ENCODE data around the gene BCO1. TPM values are rescaled to one million over a fixed set of nuclear protein-coding genes. Genes with fewer than 3 reads are reported as not detected.

The BCO1 gene
- total RNA-seq, 1 donor from 2014 or later: 0.58 TPM

GRCh38 chr16:81314603-81315270 lies 76.2 kb downstream of the BCO1 start, which contains the start of gene GAN:
Gene GAN, plus strand, starts transcription at chr16:81314962. Its CDS starts 152 bp downstream, at chr16:81315114.
- peak within 1 kb of the TSS; percentile 99 for H3K4me3 ChIP-seq (ENCODE audit: low read depth, low read length)
- no peak for TF ChIP-seq CTCF (conservative IDR thresholded peaks at IDR 0.05; ENCODE audit: low read depth, low read length)
- DNase-seq (ENCODE audit: low read depth): peak; percentile 52

DNA sequence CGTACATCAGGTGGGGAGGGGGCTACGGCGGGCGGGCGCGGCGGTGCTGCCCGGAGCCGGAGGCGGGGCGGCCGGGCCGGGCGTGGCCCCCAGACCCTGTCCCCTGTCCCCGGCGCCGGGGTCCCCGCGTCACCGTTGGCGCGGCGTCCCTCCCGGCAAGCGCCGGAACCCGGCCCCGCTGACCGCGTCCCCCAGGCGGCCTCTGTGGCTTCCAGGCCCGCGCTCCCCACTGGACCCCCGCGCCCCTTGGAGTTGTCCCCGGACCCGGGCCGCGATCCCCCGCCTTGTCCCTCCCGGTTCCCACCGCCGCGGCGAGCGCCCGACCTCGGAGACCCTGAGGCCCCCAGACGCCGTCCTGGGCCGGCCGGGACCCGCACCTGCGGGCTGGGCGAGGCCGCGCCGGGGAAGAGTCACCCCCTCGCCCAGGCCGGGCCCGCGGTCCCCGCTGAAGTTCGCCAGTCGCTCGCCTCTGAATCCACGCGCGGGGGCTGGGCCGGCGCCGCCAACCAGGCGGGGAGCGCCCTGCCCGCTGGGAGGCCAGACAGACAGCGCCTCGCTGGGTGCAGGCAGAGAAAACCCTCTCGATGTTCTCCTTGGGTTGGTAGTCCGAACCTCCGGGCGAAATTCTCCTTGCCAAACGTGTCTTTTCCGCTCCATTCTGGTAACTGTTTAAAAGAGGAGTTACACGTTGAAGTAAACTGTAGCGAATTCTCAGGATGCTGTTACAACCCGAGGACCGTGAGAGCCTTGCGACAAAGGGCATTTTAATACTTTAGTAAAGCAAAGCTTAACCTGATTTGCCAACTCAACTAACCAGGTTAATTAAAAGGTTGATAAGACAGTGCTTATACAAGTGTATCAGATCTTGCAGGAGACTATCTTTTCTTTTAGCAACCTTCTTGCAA lies 77.0 kb downstream of the BCO1 start:
- no peak for DNase-seq (ENCODE audit: low read depth)
- TF ChIP-seq CTCF (conservative IDR thresholded peaks at IDR 0.05; ENCODE audit: low read depth, low read length): peak; percentile 18
- peak overlapping the region; percentile 99 for H3K4me3 ChIP-seq (ENCODE audit: low read depth, low read length)

GRCh38 chr16:81316176-81316496 lies 77.6 kb downstream of the BCO1 start:
- DNase-seq (ENCODE audit: low read depth): no peak
- TF ChIP-seq CTCF (conservative IDR thresholded peaks at IDR 0.05; ENCODE audit: low read depth, low read length): no peak
- H3K4me3 ChIP-seq (ENCODE audit: low read depth, low read length): peak overlapping the region; percentile 99

- H3K4me3 ChIP-seq (ENCODE audit: low read depth, low read length): no peak overlapping the region
- DNase-seq (ENCODE audit: low read depth): no peak
- TF ChIP-seq CTCF (conservative IDR thresholded peaks at IDR 0.05; ENCODE audit: low read depth, low read length): no peak
These were observed 80.2 kb downstream of the BCO1 start for GRCh38 chr16:81318711-81319110.

- TF ChIP-seq CTCF (conservative IDR thresholded peaks at IDR 0.05; ENCODE audit: low read depth, low read length): no peak
- no peak overlapping the region for H3K4me3 ChIP-seq (ENCODE audit: low read depth, low read length)
- DNase-seq (ENCODE audit: low read depth): no peak
These were observed 80.9 kb downstream of the BCO1 start for GRCh38 chr16:81319221-81319912.

DNA sequence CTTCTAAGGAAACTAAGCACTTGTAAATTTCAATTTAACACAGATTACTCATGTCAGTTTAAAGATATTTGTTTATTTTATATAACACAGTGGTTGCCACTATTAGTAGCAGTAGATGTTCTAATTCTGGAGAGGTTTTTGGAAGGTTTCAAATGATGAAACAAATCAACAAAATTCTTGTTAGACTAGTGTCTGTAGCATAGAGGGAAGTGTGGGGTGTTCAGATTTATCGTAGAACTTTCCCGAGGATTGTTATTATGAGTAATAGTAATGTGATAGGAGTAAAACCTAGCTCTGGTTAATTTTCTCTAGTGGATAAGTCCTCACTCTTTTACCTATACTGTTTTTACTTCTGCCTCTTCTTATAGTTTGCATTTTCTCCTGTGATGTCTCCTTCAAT lies 82.5 kb downstream of the BCO1 start:
- H3K4me3 ChIP-seq (ENCODE audit: low read depth, low read length): no peak overlapping the region
- no peak for TF ChIP-seq CTCF (conservative IDR thresholded peaks at IDR 0.05; ENCODE audit: low read depth, low read length)
- DNase-seq (ENCODE audit: low read depth): no peak
